A549 (cell line): Measurements from ENCODE around the gene MSX2. TPM values are rescaled to one million over a fixed set of nuclear protein-coding genes. Genes with fewer than 3 reads are reported as not detected.
A peak's percentile ranks its signal among the peaks of the same experiment; 100 is the strongest.

Source experiments
- ATAC-seq, 2 experiments: fragments of 200-7000 bp in 1 of 2; fragments of >200 bp in 1 of 2; cut with Nextera tagmentation in 1 of 2; cut with Tn5 transposase in 1 of 2; 3 replicates each; pipeline versions ENCODE4 v1.8.0 to v1.9.1; 2018 to 2020; ENCODE audit warnings: mild to moderate bottlenecking in 1 of 2, moderate library complexity in 1 of 2
- CTCF ChIA-PET: fragments of 300-600 bp; sonication (Branson Sonifier 250); formaldehyde crosslinking; extraction: SDS; loops from one replicate; lab custom pipeline; 2021; ENCODE audit warnings: antibody characterized with exemption, inconsistent platforms; lab: Yijun Ruan, JAX
- POLR2A ChIA-PET: fragments of 350-600 bp; formaldehyde crosslinking; extraction: SDS; loops from one replicate; lab custom pipeline; 2021; ENCODE audit warnings: antibody characterized with exemption, inconsistent platforms; lab: Yijun Ruan, JAX
- DNase-seq, 2 experiments: peaks; one replicate each; pipeline versions ENCODE4 v3.0.0 to v3.0.0-alpha.2; 2011 to 2016; ENCODE audit warnings: low read depth in 1 of 2, low spot score in 1 of 2
- FAIRE-seq: peaks from 2 replicates; lab custom pipeline; 2011; peaks lifted over from hg19 to GRCh38; lab: Jason Lieb, UNC
- H3K27ac ChIP-seq, 2 experiments: fragments of >200 bp; sonication (Bioruptor Twin); formaldehyde crosslinking; 3 replicates each; pipeline ENCODE4 v1.5.1; 2016 to 2017
- H3K4me1 ChIP-seq: fragments of >200 bp; sonication (Bioruptor Twin); formaldehyde crosslinking; 3 replicates; pipeline ENCODE4 v1.6.1; 2016
- H3K4me2 ChIP-seq: fragments of >200 bp; sonication (Bioruptor Twin); formaldehyde crosslinking; 3 replicates; pipeline ENCODE4 v1.6.1; 2016
- H3K4me3 ChIP-seq: fragments of >200 bp; sonication (Bioruptor Twin); formaldehyde crosslinking; 3 replicates; pipeline ENCODE4 v1.5.1; 2016
- H3K9me3 ChIP-seq: fragments of >200 bp; sonication (Bioruptor Twin); formaldehyde crosslinking; 3 replicates; pipeline ENCODE4 v1.6.1; 2016
- CBX2 ChIP-seq: fragments of 200-600 bp; sonication (generic); IDR thresholded peaks from 2 replicates; pipeline ENCODE4 v1.6.1; 2016; ENCODE audit warnings: low read depth, mild to moderate bottlenecking, borderline replicate concordance
- CEBPB ChIP-seq, 2 experiments: fragments of >200 bp in 1 of 2; sonication (Bioruptor Twin) in 1 of 2; formaldehyde crosslinking in 1 of 2; IDR thresholded peaks; 2 replicates each; pipeline ENCODE4 v1.6.1; 2012 to 2016
- CTCF ChIP-seq: fragments of >200 bp; sonication (Bioruptor Twin); formaldehyde crosslinking; IDR thresholded peaks from 3 replicates; pipeline ENCODE4 v1.5.1; 2016
- EHMT2 ChIP-seq: fragments of 200-600 bp; sonication (generic); IDR thresholded peaks from 2 replicates; pipeline ENCODE4 v1.6.1; 2016; ENCODE audit warnings: antibody characterized with exemption, low read depth, mild to moderate bottlenecking, moderate library complexity
- GATA3 ChIP-seq: IDR thresholded peaks from 2 replicates; pipeline ENCODE4 v1.6.1; 2012; ENCODE audit warnings: borderline replicate concordance
- HDAC2 ChIP-seq: fragments of 200-600 bp; sonication (generic); IDR thresholded peaks from 2 replicates; pipeline ENCODE4 v1.6.1; 2016
- HOXA7 ChIP-seq: fragments of 250-450 bp; sonication (Bioruptor Pico); IDR thresholded peaks from 2 replicates; pipeline ENCODE4 v1.5.0; 2020; ENCODE audit warnings: mild to moderate bottlenecking, moderate library complexity
- HOXB13 ChIP-seq: fragments of 250-450 bp; sonication (Bioruptor Pico); IDR thresholded peaks from 2 replicates; pipeline ENCODE4 v1.5.0; 2020; ENCODE audit warnings: low read depth, mild to moderate bottlenecking, moderate library complexity
- KDM5A ChIP-seq: fragments of 200-600 bp; sonication (generic); IDR thresholded peaks from 2 replicates; pipeline ENCODE4 v1.6.1; 2016; ENCODE audit warnings: antibody characterized with exemption, mild to moderate bottlenecking
- RAD21 ChIP-seq, 2 experiments: fragments of >200 bp in 1 of 2; sonication (Bioruptor Twin) in 1 of 2; formaldehyde crosslinking in 1 of 2; IDR thresholded peaks in 1 of 2; conservative IDR thresholded peaks in 1 of 2; 2 replicates in 1 of 2; 3 replicates in 1 of 2; pipeline ENCODE4 v1.6.1; 2012 to 2018; ENCODE audit warnings: inconsistent platforms in 1 of 2
- SMC3 ChIP-seq: fragments of >200 bp; sonication (Bioruptor Twin); formaldehyde crosslinking; IDR thresholded peaks from 3 replicates; pipeline ENCODE4 v1.6.1; 2018; ENCODE audit warnings: inconsistent platforms
- TFCP2L1 ChIP-seq: fragments of 250-450 bp; sonication (Bioruptor Pico); IDR thresholded peaks from 2 replicates; pipeline ENCODE4 v1.5.0; 2021; ENCODE audit warnings: mild to moderate bottlenecking
- TP53 ChIP-seq: fragments of 250-450 bp; sonication (Bioruptor Pico); IDR thresholded peaks from 2 replicates; pipeline ENCODE4 v1.5.0; 2021; ENCODE audit warnings: mild to moderate bottlenecking, moderate library complexity
- ZC3H11A ChIP-seq: fragments of 450-650 bp; IDR thresholded peaks from 2 replicates; pipeline ENCODE4 v1.6.1; 2014; ENCODE audit warnings: antibody characterized with exemption, mild to moderate bottlenecking
- ZFP36 ChIP-seq: fragments of 450-650 bp; IDR thresholded peaks from 2 replicates; pipeline ENCODE4 v1.6.1; 2014; ENCODE audit warnings: borderline replicate concordance; ENCODE audit not compliant: partially characterized antibody
- ZNF302 ChIP-seq: fragments of 250-450 bp; sonication (Bioruptor Pico); IDR thresholded peaks from 2 replicates; pipeline ENCODE4 v1.9.0; 2021; ENCODE audit warnings: inconsistent platforms, mild to moderate bottlenecking, moderate library complexity
- ZSCAN20 ChIP-seq: fragments of 250-450 bp; sonication (Bioruptor Pico); IDR thresholded peaks from 2 replicates; pipeline ENCODE4 v1.8.0; 2022; ENCODE audit warnings: mild to moderate bottlenecking, moderate library complexity
- WGBS: methylation state at CpG from one replicate; pipeline ENCODE4 v1.1.6; 2017; ENCODE audit errors: missing lambda C conversion rate; 5-methylcytosine and 5-hydroxymethylcytosine counted together
- polyA plus RNA-seq, 4 experiments: library from polyadenylated mRNA; depleted of rRNA in 3 of 4; stranded (reverse); fragments of >200 nt; fragmentation: RNase III in 1 of 4; extraction: RNeasy Plus Mini Kit Qiagen cat#74134 plus additional on column Dnase treatment in 1 of 4; gene quantifications; 2 replicates in 3 of 4; 3 replicates in 1 of 4; pipeline ENCODE4 v1.2.3, GENCODE V29; 2011 to 2017
- TF ChIP-seq, protein P1 (sequence below): fragments of 250-450 bp; sonication (Bioruptor Pico); IDR thresholded peaks from 2 replicates; pipeline ENCODE4 v1.5.0; 2020; ENCODE audit warnings: low read depth, mild to moderate bottlenecking, moderate library complexity
- TF ChIP-seq, protein P2 (sequence below): IDR thresholded peaks from 2 replicates; pipeline ENCODE4 v1.6.1; 2012; ENCODE audit warnings: low read depth, borderline replicate concordance
- TF ChIP-seq, protein P3 (sequence below): fragments of 200-600 bp; sonication (generic); IDR thresholded peaks from 2 replicates; pipeline ENCODE4 v1.6.1; 2016; ENCODE audit warnings: antibody characterized with exemption, mild to moderate bottlenecking, moderate library complexity

The MSX2 gene
- polyA plus RNA-seq, 2 of the 4 experiments (the other 2 are of a cell fraction) = 2.4 to 2.6 TPM

DNA sequence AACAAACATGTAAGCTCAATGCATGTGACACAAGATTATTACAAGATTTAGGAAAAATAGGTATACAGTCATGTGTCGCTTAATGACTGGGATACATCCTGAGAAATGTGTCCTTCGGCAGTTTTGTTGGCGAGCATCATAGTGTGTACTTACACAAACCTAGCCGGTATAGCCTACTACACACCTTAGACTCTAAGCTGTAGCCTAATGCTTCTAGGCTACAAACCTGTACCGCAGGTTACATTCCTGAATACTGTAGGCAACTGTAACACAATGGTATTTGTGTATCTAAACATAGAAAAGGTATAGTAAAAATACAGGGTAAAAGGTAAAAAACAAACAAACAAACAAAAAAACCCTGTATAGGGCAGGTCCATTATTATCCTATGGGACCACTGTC, 27.7 kb downstream of the MSX2 start:
- ChIA-PET CTCF (interaction anchor here (1.1 to 2.8 kb wide), 2 partner anchors 332 to 343 kb away, joined by 6 to 11 read pairs; no protein-coding TSS in a partner anchor), POLR2A (no interaction called here)
- H3K9me3 ChIP-seq = no peaks in the 10 kb centered on the region
- H3K4me2 ChIP-seq = no peak overlapping the region
- no peak overlapping the region for H3K27ac ChIP-seq
- ATAC-seq = no peak
- TF ChIP-seq, protein P1, sequence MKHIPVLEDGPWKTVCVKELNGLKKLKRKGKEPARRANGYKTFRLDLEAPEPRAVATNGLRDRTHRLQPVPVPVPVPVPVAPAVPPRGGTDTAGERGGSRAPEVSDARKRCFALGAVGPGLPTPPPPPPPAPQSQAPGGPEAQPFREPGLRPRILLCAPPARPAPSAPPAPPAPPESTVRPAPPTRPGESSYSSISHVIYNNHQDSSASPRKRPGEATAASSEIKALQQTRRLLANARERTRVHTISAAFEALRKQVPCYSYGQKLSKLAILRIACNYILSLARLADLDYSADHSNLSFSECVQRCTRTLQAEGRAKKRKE = no peak
- TF ChIP-seq TFCP2L1 (CRISPR knock-in tag) = no peak
- no peak for TF ChIP-seq HDAC2
- TF ChIP-seq KDM5A = no peak
- no peak for TF ChIP-seq CEBPB (IDR thresholded peaks at IDR 0.05)
- TF ChIP-seq ZFP36 = no peak
- TF ChIP-seq HOXB13 = no peak
- TF ChIP-seq GATA3 = no peak
- TF ChIP-seq HOXA7 (CRISPR knock-in tag) = no peak
- TF ChIP-seq, protein P2, sequence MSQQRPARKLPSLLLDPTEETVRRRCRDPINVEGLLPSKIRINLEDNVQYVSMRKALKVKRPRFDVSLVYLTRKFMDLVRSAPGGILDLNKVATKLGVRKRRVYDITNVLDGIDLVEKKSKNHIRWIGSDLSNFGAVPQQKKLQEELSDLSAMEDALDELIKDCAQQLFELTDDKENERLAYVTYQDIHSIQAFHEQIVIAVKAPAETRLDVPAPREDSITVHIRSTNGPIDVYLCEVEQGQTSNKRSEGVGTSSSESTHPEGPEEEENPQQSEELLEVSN = no peak
- no peak for TF ChIP-seq EHMT2
- TF ChIP-seq ZSCAN20 (CRISPR knock-in tag) = no peak
- no peak for TF ChIP-seq CBX2
- TF ChIP-seq TP53 (CRISPR knock-in tag) = no peak
- no peak for TF ChIP-seq ZC3H11A
- TF ChIP-seq, protein P3, sequence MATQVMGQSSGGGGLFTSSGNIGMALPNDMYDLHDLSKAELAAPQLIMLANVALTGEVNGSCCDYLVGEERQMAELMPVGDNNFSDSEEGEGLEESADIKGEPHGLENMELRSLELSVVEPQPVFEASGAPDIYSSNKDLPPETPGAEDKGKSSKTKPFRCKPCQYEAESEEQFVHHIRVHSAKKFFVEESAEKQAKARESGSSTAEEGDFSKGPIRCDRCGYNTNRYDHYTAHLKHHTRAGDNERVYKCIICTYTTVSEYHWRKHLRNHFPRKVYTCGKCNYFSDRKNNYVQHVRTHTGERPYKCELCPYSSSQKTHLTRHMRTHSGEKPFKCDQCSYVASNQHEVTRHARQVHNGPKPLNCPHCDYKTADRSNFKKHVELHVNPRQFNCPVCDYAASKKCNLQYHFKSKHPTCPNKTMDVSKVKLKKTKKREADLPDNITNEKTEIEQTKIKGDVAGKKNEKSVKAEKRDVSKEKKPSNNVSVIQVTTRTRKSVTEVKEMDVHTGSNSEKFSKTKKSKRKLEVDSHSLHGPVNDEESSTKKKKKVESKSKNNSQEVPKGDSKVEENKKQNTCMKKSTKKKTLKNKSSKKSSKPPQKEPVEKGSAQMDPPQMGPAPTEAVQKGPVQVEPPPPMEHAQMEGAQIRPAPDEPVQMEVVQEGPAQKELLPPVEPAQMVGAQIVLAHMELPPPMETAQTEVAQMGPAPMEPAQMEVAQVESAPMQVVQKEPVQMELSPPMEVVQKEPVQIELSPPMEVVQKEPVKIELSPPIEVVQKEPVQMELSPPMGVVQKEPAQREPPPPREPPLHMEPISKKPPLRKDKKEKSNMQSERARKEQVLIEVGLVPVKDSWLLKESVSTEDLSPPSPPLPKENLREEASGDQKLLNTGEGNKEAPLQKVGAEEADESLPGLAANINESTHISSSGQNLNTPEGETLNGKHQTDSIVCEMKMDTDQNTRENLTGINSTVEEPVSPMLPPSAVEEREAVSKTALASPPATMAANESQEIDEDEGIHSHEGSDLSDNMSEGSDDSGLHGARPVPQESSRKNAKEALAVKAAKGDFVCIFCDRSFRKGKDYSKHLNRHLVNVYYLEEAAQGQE = no peak
- FAIRE-seq = no peak
- no peaks in the 10 kb centered on the region for H3K4me1 ChIP-seq
- H3K4me3 ChIP-seq = no peak overlapping the region
- 83% methylated on average over 5 of the region's 5 CpGs for WGBS
- no peak for DNase-seq

- peak in 1 of 2 experiments; percentile 66; a peak in 2 of 6 replicates for ATAC-seq
- TF ChIP-seq TFCP2L1 (CRISPR knock-in tag) (no peak), CTCF (peak; percentile 22; the same call in 1 of the 3 replicates), SMC3 (0 out of 3 replicates have a peak, but pooled peaks have one; percentile 16), RAD21 (conservative IDR thresholded peaks at IDR 0.05 in 1 of 2, IDR thresholded peaks at IDR 0.05 in 1 of 2) (peak in 1 of 2 experiments; percentile 12; a peak in 1 of 5 replicates), ZNF302 (CRISPR knock-in tag) (no peak)
- TF ChIP-seq, protein P1 = no peak
These were observed 30.7 kb downstream of the MSX2 start for GRCh38 chr5:174755106-174755505.

More at GRCh38 chr5:174755106-174755505, 30.7 kb downstream of the MSX2 start:
- ChIA-PET CTCF (interaction anchor here (0.6 to 1.7 kb wide), 7 partner anchors 10 to 400 kb away, joined by 3 to 8 read pairs (median 3); no protein-coding TSS in a partner anchor), POLR2A (no interaction called here)
- Histone ChIP-seq H3K4me2 (no peak overlapping the region), H3K9me3 (no peaks in the 10 kb centered on the region; the same call in 2 of the 3 replicates), H3K27ac (no peak overlapping the region), H3K4me3 (no peak overlapping the region), H3K4me1 (no peaks in the 10 kb centered on the region)
- DNase-seq (peak in 1 of 2 experiments; percentile 28), FAIRE-seq (no peak)
- WGBS = 12% methylated on average over 2 of the region's 2 CpGs
